DOHH2 (cell line): ENCODE results near the gene ZNF592.

Source experiments
- H3F3A ChIP-seq: fragments of 200-600 bp; sonication (generic), shearing (Covaris generic); 2 replicates; pipeline ENCODE4 v1.6.0; 2016; ENCODE audit warnings: antibody characterized with exemption, mild to moderate bottlenecking; ENCODE audit not compliant: control insufficient read depth, insufficient read depth
- H3K27ac ChIP-seq: fragments of 200-600 bp; sonication (generic); 2 replicates; pipeline ENCODE4 v1.5.1; 2014; ENCODE audit warnings: low read depth, mild to moderate bottlenecking, low read length, moderate library complexity
- H3K27me3 ChIP-seq: fragments of 200-600 bp; sonication (generic); 2 replicates; pipeline ENCODE4 v1.6.1; 2014; ENCODE audit warnings: mild to moderate bottlenecking, low read length, mixed read lengths; ENCODE audit not compliant: control insufficient read depth
- H3K36me3 ChIP-seq: fragments of 200-600 bp; sonication (generic); 2 replicates; pipeline ENCODE4 v1.6.1; 2014; ENCODE audit warnings: mild to moderate bottlenecking, low read length, moderate library complexity, mixed read lengths; ENCODE audit not compliant: control insufficient read depth
- H3K4me1 ChIP-seq: fragments of 200-600 bp; sonication (generic); 2 replicates; pipeline ENCODE4 v1.6.1; 2014; ENCODE audit warnings: mild to moderate bottlenecking, low read length, mixed read lengths; ENCODE audit not compliant: control insufficient read depth
- H3K4me2 ChIP-seq: fragments of 200-600 bp; sonication (generic); 2 replicates; pipeline ENCODE4 v1.6.0; 2014; ENCODE audit warnings: mild to moderate bottlenecking, low read length, moderate library complexity
- H3K4me3 ChIP-seq: fragments of 200-600 bp; sonication (generic); 2 replicates; pipeline ENCODE4 v1.5.1; 2014; ENCODE audit warnings: mild to moderate bottlenecking, low read length, mixed read lengths
- H3K79me2 ChIP-seq: fragments of 200-600 bp; sonication (generic); 2 replicates; pipeline ENCODE4 v1.6.1; 2014; ENCODE audit warnings: mild to moderate bottlenecking, low read length, mixed read lengths; ENCODE audit not compliant: control insufficient read depth
- H3K9me2 ChIP-seq: fragments of 200-600 bp; sonication (generic); replicated peaks from 2 replicates; pipeline ENCODE4 v1.6.1; 2014; ENCODE audit warnings: mild to moderate bottlenecking, low read length, mixed read lengths; ENCODE audit not compliant: control insufficient read depth
- H3K9me3 ChIP-seq: fragments of 200-600 bp; sonication (generic); 2 replicates; pipeline ENCODE4 v1.6.1; 2014; ENCODE audit warnings: antibody characterized with exemption, low read length, mixed read lengths; ENCODE audit not compliant: control insufficient read depth, insufficient read depth
- H4K20me1 ChIP-seq: fragments of 200-600 bp; sonication (generic); 2 replicates; pipeline ENCODE4 v1.6.0; 2014; ENCODE audit warnings: low read depth, mild to moderate bottlenecking, antibody characterized with exemption, low read length, moderate library complexity; ENCODE audit not compliant: control insufficient read depth, insufficient read depth
- EZH2phosphoT487 ChIP-seq: fragments of 200-600 bp; sonication (generic); IDR thresholded peaks from 2 replicates; pipeline ENCODE4 v1.6.1; 2017; ENCODE audit warnings: borderline replicate concordance, mild to moderate bottlenecking, antibody characterized with exemption, low read length, moderate library complexity, mixed read lengths
- TF ChIP-seq, protein P1 (sequence below): fragments of 200-600 bp; sonication (generic); IDR thresholded peaks from one replicate; pipeline ENCODE4 v1.5.1; 2014; ENCODE audit warnings: antibody characterized with exemption, mild to moderate bottlenecking, low read depth, low read length; ENCODE audit not compliant: poor library complexity, severe bottlenecking

Gene ZNF592

DNA sequence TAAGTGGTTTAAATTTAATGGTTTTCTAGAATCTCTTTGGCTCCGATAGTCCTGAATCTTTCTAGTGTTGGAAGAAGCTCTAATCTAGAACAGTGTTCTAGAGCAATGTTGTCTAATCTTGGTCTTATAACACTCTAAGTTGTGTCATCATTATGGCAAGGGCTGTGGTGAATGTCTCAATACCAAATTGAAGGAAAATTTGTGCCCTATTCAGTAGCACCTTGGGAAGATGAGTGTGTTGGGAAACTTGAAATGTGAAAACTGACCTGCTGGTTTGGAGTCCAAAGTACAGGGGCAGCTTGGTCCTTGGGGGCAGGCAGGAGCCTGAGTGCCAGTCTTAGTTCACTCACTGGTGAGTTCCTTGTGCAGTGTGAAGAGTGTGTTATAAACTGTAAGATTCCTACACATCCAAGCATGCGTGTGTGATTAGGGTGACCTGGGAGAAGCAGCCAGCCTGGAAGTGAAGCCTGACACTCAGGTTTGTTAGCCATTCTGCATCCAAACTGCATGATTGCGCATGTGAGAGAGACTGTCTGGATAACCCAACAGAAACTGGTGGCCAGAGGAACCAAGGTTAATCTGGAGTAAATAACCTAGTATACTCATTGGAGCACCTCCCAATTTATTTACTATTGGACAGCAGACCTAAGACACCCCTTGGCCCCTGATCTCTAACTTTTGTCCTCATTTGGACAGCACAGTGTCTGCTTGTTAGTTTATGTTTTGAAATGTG lies 14.6 kb downstream of the ZNF592 start:
- Histone ChIP-seq H3K79me2 (peaks cover 95% of the 10 kb centered on the region), H3K9me2 (no peaks in the 10 kb centered on the region), H3K4me2 (no peak overlapping the region), H3K4me1 (peaks cover 27% of the 10 kb centered on the region), H4K20me1 (peaks cover 32% of the 10 kb centered on the region), H3F3A (no peaks in the 10 kb centered on the region), H3K4me3 (no peak overlapping the region), H3K27me3 (no peaks in the 10 kb centered on the region), H3K27ac (no peak overlapping the region), H3K9me3 (no peaks in the 10 kb centered on the region), H3K36me3 (peaks cover 39% of the 10 kb centered on the region)
- TF ChIP-seq, protein P1, sequence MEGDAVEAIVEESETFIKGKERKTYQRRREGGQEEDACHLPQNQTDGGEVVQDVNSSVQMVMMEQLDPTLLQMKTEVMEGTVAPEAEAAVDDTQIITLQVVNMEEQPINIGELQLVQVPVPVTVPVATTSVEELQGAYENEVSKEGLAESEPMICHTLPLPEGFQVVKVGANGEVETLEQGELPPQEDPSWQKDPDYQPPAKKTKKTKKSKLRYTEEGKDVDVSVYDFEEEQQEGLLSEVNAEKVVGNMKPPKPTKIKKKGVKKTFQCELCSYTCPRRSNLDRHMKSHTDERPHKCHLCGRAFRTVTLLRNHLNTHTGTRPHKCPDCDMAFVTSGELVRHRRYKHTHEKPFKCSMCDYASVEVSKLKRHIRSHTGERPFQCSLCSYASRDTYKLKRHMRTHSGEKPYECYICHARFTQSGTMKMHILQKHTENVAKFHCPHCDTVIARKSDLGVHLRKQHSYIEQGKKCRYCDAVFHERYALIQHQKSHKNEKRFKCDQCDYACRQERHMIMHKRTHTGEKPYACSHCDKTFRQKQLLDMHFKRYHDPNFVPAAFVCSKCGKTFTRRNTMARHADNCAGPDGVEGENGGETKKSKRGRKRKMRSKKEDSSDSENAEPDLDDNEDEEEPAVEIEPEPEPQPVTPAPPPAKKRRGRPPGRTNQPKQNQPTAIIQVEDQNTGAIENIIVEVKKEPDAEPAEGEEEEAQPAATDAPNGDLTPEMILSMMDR: no peak
- no peak for TF ChIP-seq EZH2phosphoT487

DNA sequence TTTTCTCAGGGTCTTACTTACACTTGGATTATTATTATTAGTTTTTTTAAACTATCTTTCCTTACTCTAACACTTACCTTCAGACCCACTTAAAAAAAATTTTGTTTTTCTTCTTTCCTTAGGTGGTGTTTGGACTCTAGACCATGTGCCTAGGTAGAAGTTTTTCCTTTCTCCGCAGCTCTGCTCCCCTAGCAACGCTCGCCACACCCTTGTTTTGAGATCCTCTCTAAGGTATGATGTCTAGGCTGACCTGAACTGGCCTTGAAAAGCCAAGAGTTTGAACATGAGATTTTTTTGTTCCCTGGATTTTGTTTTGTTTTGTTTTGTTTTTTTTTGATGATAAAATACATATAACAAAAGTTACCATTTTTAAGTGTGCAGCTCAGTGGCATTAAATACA lies 16.2 kb downstream of the ZNF592 start:
- peaks cover 20% of the 10 kb centered on the region for H3K4me1 ChIP-seq
- no peaks in the 10 kb centered on the region for H3F3A ChIP-seq
- peaks cover 49% of the 10 kb centered on the region for H3K36me3 ChIP-seq
- no peak overlapping the region for H3K27ac ChIP-seq
- peaks cover 91% of the 10 kb centered on the region for H3K79me2 ChIP-seq
- no peaks in the 10 kb centered on the region for H3K9me2 ChIP-seq
- H3K27me3 ChIP-seq: no peaks in the 10 kb centered on the region
- peaks cover 35% of the 10 kb centered on the region for H4K20me1 ChIP-seq
- TF ChIP-seq, protein P1: no peak
- TF ChIP-seq EZH2phosphoT487: no peak
- H3K4me3 ChIP-seq: no peak overlapping the region
- no peaks in the 10 kb centered on the region for H3K9me3 ChIP-seq
- H3K4me2 ChIP-seq: no peak overlapping the region

DNA sequence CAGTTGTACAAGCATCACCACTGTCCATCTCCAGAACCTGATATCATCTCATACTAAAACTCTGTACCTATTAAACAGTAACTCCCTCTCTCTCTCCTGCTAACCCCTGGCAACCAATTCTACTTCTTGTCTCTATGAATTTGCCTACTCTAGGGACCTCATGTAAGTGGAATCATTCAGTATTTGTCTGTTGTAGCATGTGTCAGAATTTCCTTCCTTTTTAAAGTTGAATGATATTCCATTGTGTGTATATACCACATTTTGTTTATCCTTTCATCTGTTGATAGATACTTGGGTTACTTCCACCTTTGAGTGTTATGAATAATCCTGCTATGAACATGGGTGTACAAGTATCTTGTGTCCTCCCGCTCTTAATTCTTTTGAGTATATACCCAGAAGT lies 16.6 kb downstream of the ZNF592 start:
- H3K27me3 ChIP-seq: no peaks in the 10 kb centered on the region
- no peak overlapping the region for H3K4me3 ChIP-seq
- H3K36me3 ChIP-seq: peaks cover 49% of the 10 kb centered on the region
- H3K4me1 ChIP-seq: peaks cover 20% of the 10 kb centered on the region
- H3K79me2 ChIP-seq: peaks cover 91% of the 10 kb centered on the region
- no peaks in the 10 kb centered on the region for H3K9me3 ChIP-seq
- H4K20me1 ChIP-seq: peaks cover 36% of the 10 kb centered on the region
- no peaks in the 10 kb centered on the region for H3F3A ChIP-seq
- TF ChIP-seq, protein P1: no peak
- no peak for TF ChIP-seq EZH2phosphoT487
- H3K27ac ChIP-seq: no peak overlapping the region
- H3K9me2 ChIP-seq: no peaks in the 10 kb centered on the region
- no peak overlapping the region for H3K4me2 ChIP-seq
